H9 (cell line): ENCODE results near the gene PRADC1. TPM values are rescaled to one million over a fixed set of nuclear protein-coding genes. Genes with fewer than 3 reads are reported as not detected.

Experiments
- DNase-seq: peaks from one replicate; pipeline ENCODE4 v3.0.0-alpha.2; 2017
- H2AFZ ChIP-seq: one replicate; pipeline ENCODE4 v1.6.1; 2013; ENCODE audit warnings: mild to moderate bottlenecking, low read length, control low read depth, moderate library complexity
- H2AK5ac ChIP-seq: 2 replicates; pipeline ENCODE4 v1.6.1; 2013; ENCODE audit warnings: low read length, control low read depth, mixed read lengths; ENCODE audit not compliant: insufficient read length
- H2BK120ac ChIP-seq: one replicate; pipeline ENCODE4 v1.6.1; 2013; ENCODE audit warnings: low read depth, mild to moderate bottlenecking, low read length, control low read depth, inconsistent platforms; ENCODE audit not compliant: poor library complexity, severe bottlenecking
- H2BK12ac ChIP-seq: 2 replicates; pipeline ENCODE4 v1.6.1; 2013; ENCODE audit warnings: low read length, control low read depth, mixed read lengths, low read depth; ENCODE audit not compliant: insufficient read length
- H2BK15ac ChIP-seq: 2 replicates; pipeline ENCODE4 v1.6.1; 2013; ENCODE audit warnings: low read depth, low read length, control low read depth
- H2BK20ac ChIP-seq: one replicate; pipeline ENCODE4 v1.6.1; 2013; ENCODE audit warnings: low read depth, mild to moderate bottlenecking, low read length, control low read depth, inconsistent platforms; ENCODE audit not compliant: poor library complexity, severe bottlenecking
- H2BK5ac ChIP-seq: 2 replicates; pipeline ENCODE4 v1.6.1; 2013; ENCODE audit warnings: low read length, control low read depth, mixed read lengths; ENCODE audit not compliant: insufficient read length
- H3K14ac ChIP-seq: 2 replicates; pipeline ENCODE4 v1.6.1; 2013; ENCODE audit warnings: low read length, control low read depth; ENCODE audit not compliant: insufficient read depth
- H3K18ac ChIP-seq: 2 replicates; pipeline ENCODE4 v1.6.1; 2013; ENCODE audit warnings: low read depth, mild to moderate bottlenecking, mixed read lengths, low read length, control low read depth; ENCODE audit not compliant: insufficient read length
- H3K23ac ChIP-seq: 2 replicates; pipeline ENCODE4 v1.6.1; 2013; ENCODE audit warnings: low read length, control low read depth, mixed read lengths, low read depth; ENCODE audit not compliant: insufficient read length
- H3K23me2 ChIP-seq: 2 replicates; pipeline ENCODE4 v1.6.1; 2013; ENCODE audit warnings: low read depth, mild to moderate bottlenecking, mixed read lengths, low read length, control low read depth; ENCODE audit not compliant: insufficient read length, poor library complexity, severe bottlenecking
- H3K27ac ChIP-seq: 2 replicates; pipeline ENCODE4 v1.5.1; 2013; ENCODE audit warnings: low read length, control low read depth, mixed read lengths, low read depth; ENCODE audit not compliant: insufficient read length
- H3K27me3 ChIP-seq: 2 replicates; pipeline ENCODE4 v1.6.1; 2013; ENCODE audit warnings: low read length, control low read depth, inconsistent platforms; ENCODE audit not compliant: insufficient read depth
- H3K4ac ChIP-seq: 2 replicates; pipeline ENCODE4 v1.6.1; 2013; ENCODE audit warnings: low read depth, mild to moderate bottlenecking, control low read depth, inconsistent platforms, low read length, moderate library complexity
- H3K4me1 ChIP-seq: 2 replicates; pipeline ENCODE4 v1.6.1; 2013; ENCODE audit warnings: low read length, control low read depth, inconsistent platforms; ENCODE audit not compliant: insufficient read depth
- H3K4me2 ChIP-seq: 2 replicates; pipeline ENCODE4 v1.6.1; 2013; ENCODE audit warnings: low read length, control low read depth, mixed read lengths; ENCODE audit not compliant: insufficient read length, insufficient read depth
- H3K56ac ChIP-seq: 2 replicates; pipeline ENCODE4 v1.6.1; 2013; ENCODE audit warnings: low read depth, mild to moderate bottlenecking, mixed read lengths, low read length, control low read depth; ENCODE audit not compliant: insufficient read length
- H3K79me1 ChIP-seq: 2 replicates; pipeline ENCODE4 v1.6.1; 2013; ENCODE audit warnings: low read depth, mild to moderate bottlenecking, moderate library complexity, low read length, control low read depth, inconsistent platforms; ENCODE audit not compliant: insufficient read depth, poor library complexity, severe bottlenecking
- H3K79me2 ChIP-seq: 2 replicates; pipeline ENCODE4 v1.6.1; 2013; ENCODE audit warnings: low read length, control low read depth, inconsistent platforms; ENCODE audit not compliant: insufficient read depth
- H3K9ac ChIP-seq: 2 replicates; pipeline ENCODE4 v1.6.1; 2013; ENCODE audit warnings: low read length, control low read depth, mixed read lengths; ENCODE audit not compliant: insufficient read length; ENCODE audit errors: extremely low read depth
- H3K9me3 ChIP-seq: one replicate; pipeline ENCODE4 v1.6.1; 2013; ENCODE audit warnings: low read depth, low read length, inconsistent platforms; ENCODE audit not compliant: control insufficient read depth
- H3T11ph ChIP-seq: one replicate; pipeline ENCODE4 v1.6.1; 2013; ENCODE audit warnings: mild to moderate bottlenecking, low read length, control low read depth, inconsistent platforms
- H4K20me1 ChIP-seq: one replicate; pipeline ENCODE4 v1.6.1; 2013; ENCODE audit not compliant: control insufficient read depth, insufficient read length, insufficient read depth
- H4K5ac ChIP-seq: 2 replicates; pipeline ENCODE4 v1.6.1; 2013; ENCODE audit warnings: low read depth, mild to moderate bottlenecking, mixed read lengths, low read length, control low read depth; ENCODE audit not compliant: insufficient read length
- H4K8ac ChIP-seq: replicated peaks from 2 replicates; pipeline ENCODE4 v1.6.1; 2013; ENCODE audit warnings: low read length, control low read depth, mixed read lengths, low read depth; ENCODE audit not compliant: insufficient read length
- H4K91ac ChIP-seq: 2 replicates; pipeline ENCODE4 v1.6.1; 2013; ENCODE audit warnings: low read depth, mild to moderate bottlenecking, moderate library complexity, mixed read lengths, low read length, control low read depth; ENCODE audit not compliant: insufficient read length
- H3K27ac Mint-ChIP-seq, 3 experiments: 2 replicates in 2 of 3; 3 replicates in 1 of 3; pipeline ENCODE4 v1.8.0; 2020 to 2021; ENCODE audit warnings: mixed read lengths in 3 of 3, mild to moderate bottlenecking in 1 of 3, moderate library complexity in 1 of 3
- H3K27me3 Mint-ChIP-seq: 2 replicates; pipeline ENCODE4 v1.8.0; 2021; ENCODE audit warnings: low read depth, mild to moderate bottlenecking, moderate library complexity, mixed read lengths
- H3K36me3 Mint-ChIP-seq, 3 experiments: 2 replicates in 2 of 3; 3 replicates in 1 of 3; pipeline ENCODE4 v1.8.0; 2020 to 2021; ENCODE audit warnings: low read depth in 3 of 3, mixed read lengths in 3 of 3; ENCODE audit not compliant: insufficient read depth in 1 of 3
- H3K4me1 Mint-ChIP-seq, 2 experiments: 2 replicates each; pipeline ENCODE4 v1.8.0; 2020; ENCODE audit warnings: mixed read lengths in 2 of 2
- H3K4me3 Mint-ChIP-seq, 2 experiments: 2 replicates in 1 of 2; 3 replicates in 1 of 2; pipeline ENCODE4 v1.8.0; 2020 to 2021; ENCODE audit warnings: mild to moderate bottlenecking in 2 of 2, mixed read lengths in 2 of 2, moderate library complexity in 1 of 2
- H3K9me3 Mint-ChIP-seq, 2 experiments: 2 replicates in 1 of 2; 3 replicates in 1 of 2; pipeline ENCODE4 v1.8.0; 2020; ENCODE audit warnings: mild to moderate bottlenecking in 2 of 2, mixed read lengths in 2 of 2, moderate library complexity in 1 of 2
- WGBS: extraction: QIAGEN DNeasy Blood & Tissue Kit; methylation state at CpG from one replicate; pipeline ENCODE4 v1.1.7; 2013; ENCODE audit warnings: missing lambda C conversion rate, low lambda C conversion rate, mixed read lengths; ENCODE audit not compliant: insufficient read length; ENCODE audit errors: extremely low coverage; 5-methylcytosine and 5-hydroxymethylcytosine counted together
- total RNA-seq: library from RNA; stranded (reverse); gene quantifications from 2 replicates; pipeline ENCODE4 v1.2.1, GENCODE V29; 2021
- TF ChIP-seq, protein P1 (sequence below): fragments of 200-600 bp; sonication (generic); conservative IDR thresholded peaks from 3 replicates; pipeline ENCODE4 v1.8.0; 2021; ENCODE audit warnings: antibody characterized with exemption, mild to moderate bottlenecking

The PRADC1 gene
- total RNA-seq, 1 experiment from 2014 or later: 9.6 TPM

- H2AFZ ChIP-seq: no peak overlapping the region
- H4K20me1 ChIP-seq: no peaks in the 10 kb centered on the region
- Mint-ChIP-seq H3K27me3 (peaks cover 9% of the 10 kb centered on the region), H3K9me3 (no peaks in the 10 kb centered on the region), H3K27ac (no peak overlapping the region; a peak in 1 of 7 replicates), H3K4me3 (no peak overlapping the region), H3K36me3 (no peaks in the 10 kb centered on the region), H3K4me1 (peaks cover 18 to 33% of the 10 kb centered on the region in 2 experiments)
- H3K27me3 ChIP-seq: no peaks in the 10 kb centered on the region
- H4K8ac ChIP-seq: no peak overlapping the region
- H3K23ac ChIP-seq: no peak overlapping the region
- H3K9ac ChIP-seq: no peak overlapping the region
- no CpG with 5 or more reads among the region's 7 CpGs for WGBS
- TF ChIP-seq, protein P1, sequence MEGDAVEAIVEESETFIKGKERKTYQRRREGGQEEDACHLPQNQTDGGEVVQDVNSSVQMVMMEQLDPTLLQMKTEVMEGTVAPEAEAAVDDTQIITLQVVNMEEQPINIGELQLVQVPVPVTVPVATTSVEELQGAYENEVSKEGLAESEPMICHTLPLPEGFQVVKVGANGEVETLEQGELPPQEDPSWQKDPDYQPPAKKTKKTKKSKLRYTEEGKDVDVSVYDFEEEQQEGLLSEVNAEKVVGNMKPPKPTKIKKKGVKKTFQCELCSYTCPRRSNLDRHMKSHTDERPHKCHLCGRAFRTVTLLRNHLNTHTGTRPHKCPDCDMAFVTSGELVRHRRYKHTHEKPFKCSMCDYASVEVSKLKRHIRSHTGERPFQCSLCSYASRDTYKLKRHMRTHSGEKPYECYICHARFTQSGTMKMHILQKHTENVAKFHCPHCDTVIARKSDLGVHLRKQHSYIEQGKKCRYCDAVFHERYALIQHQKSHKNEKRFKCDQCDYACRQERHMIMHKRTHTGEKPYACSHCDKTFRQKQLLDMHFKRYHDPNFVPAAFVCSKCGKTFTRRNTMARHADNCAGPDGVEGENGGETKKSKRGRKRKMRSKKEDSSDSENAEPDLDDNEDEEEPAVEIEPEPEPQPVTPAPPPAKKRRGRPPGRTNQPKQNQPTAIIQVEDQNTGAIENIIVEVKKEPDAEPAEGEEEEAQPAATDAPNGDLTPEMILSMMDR: no peak
- H3K79me1 ChIP-seq: no peaks in the 10 kb centered on the region
- no peaks in the 10 kb centered on the region for H3K4me1 ChIP-seq
- no peaks in the 10 kb centered on the region for H3K9me3 ChIP-seq
- no peak overlapping the region for H3K56ac ChIP-seq
- no peak overlapping the region for H4K5ac ChIP-seq
- H3T11ph ChIP-seq: no peak overlapping the region
- H4K91ac ChIP-seq: no peak overlapping the region
- H3K4me2 ChIP-seq: no peak overlapping the region
- H3K27ac ChIP-seq: no peak overlapping the region
- H3K18ac ChIP-seq: no peak overlapping the region
- no peak overlapping the region for H2AK5ac ChIP-seq
- H2BK5ac ChIP-seq: no peak overlapping the region
- H2BK20ac ChIP-seq: no peak overlapping the region
- no peak overlapping the region for H3K14ac ChIP-seq
- no peak overlapping the region for H2BK15ac ChIP-seq
- no peaks in the 10 kb centered on the region for H3K23me2 ChIP-seq
- H3K4ac ChIP-seq: no peak overlapping the region
- H3K79me2 ChIP-seq: peaks cover 7% of the 10 kb centered on the region; the same call in 1 of the 2 replicates
- DNase-seq: no peak
- H2BK120ac ChIP-seq: no peak overlapping the region
- H2BK12ac ChIP-seq: no peak overlapping the region
These were observed 21.0 kb downstream of the PRADC1 start for GRCh38 chr2:73212098-73212447.
